H1 (cell line): Measurements from ENCODE around the gene DNM1L.

Experiments used
- NRF1 ChIP-seq: IDR thresholded peaks from 2 replicates; pipeline ENCODE4 v1.6.1; 2011; ENCODE audit warnings: mild to moderate bottlenecking, low read depth, low read length, improper control_type of control experiment
- POLR2AphosphoS5 ChIP-seq: IDR thresholded peaks from 2 replicates; pipeline ENCODE4 v1.6.1; 2011; ENCODE audit warnings: low read depth, low read length
- RAD21 ChIP-seq, 2 experiments: IDR thresholded peaks in 1 of 2; conservative IDR thresholded peaks in 1 of 2; 2 replicates each; pipeline ENCODE4 v1.6.1; 2011; ENCODE audit warnings: low read depth in 2 of 2, low read length in 2 of 2, improper control_type of control experiment in 1 of 2, inconsistent platforms in 1 of 2, mild to moderate bottlenecking in 1 of 2, moderate library complexity in 1 of 2
- TF ChIP-seq, protein P1 (sequence below): IDR thresholded peaks from 2 replicates; pipeline ENCODE4 v1.6.1; 2012; ENCODE audit warnings: low read length, inconsistent platforms
- TF ChIP-seq, protein P2 (sequence below), 3 experiments: IDR thresholded peaks; 1 replicate in 2 of 3; 2 replicates in 1 of 3; pipeline versions ENCODE4 v1.5.1 to v1.6.1; 2011; ENCODE audit warnings: low read length in 3 of 3, mild to moderate bottlenecking in 3 of 3, inconsistent platforms in 2 of 3, low read depth in 1 of 3, moderate library complexity in 1 of 3; ENCODE audit not compliant: insufficient read depth in 1 of 3; ENCODE audit errors: control extremely low read depth in 1 of 3

DNA sequence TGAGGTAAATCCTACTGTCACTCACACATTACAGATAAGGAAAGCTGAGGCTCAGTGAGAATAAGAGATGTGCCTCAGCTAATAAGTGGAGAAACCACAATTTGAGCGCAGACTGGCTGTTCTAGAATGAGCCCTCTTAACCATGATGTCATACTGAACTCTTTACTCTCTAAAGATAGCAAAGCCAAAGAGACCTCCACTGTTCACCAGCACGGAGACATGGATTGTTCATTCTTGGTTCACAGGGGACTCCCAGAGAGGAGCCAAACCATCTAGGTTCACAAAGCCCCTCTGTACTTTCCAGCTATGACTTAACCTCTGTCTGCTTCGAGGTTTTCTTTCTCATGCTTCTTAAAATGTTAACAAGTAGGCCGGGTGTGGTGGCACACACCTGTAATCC is 109.3 kb downstream of the DNM1L start:
- no peak for TF ChIP-seq NRF1
- TF ChIP-seq, protein P1, sequence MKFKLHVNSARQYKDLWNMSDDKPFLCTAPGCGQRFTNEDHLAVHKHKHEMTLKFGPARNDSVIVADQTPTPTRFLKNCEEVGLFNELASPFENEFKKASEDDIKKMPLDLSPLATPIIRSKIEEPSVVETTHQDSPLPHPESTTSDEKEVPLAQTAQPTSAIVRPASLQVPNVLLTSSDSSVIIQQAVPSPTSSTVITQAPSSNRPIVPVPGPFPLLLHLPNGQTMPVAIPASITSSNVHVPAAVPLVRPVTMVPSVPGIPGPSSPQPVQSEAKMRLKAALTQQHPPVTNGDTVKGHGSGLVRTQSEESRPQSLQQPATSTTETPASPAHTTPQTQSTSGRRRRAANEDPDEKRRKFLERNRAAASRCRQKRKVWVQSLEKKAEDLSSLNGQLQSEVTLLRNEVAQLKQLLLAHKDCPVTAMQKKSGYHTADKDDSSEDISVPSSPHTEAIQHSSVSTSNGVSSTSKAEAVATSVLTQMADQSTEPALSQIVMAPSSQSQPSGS = no peak
- no peak for TF ChIP-seq POLR2AphosphoS5
- TF ChIP-seq, protein P2, sequence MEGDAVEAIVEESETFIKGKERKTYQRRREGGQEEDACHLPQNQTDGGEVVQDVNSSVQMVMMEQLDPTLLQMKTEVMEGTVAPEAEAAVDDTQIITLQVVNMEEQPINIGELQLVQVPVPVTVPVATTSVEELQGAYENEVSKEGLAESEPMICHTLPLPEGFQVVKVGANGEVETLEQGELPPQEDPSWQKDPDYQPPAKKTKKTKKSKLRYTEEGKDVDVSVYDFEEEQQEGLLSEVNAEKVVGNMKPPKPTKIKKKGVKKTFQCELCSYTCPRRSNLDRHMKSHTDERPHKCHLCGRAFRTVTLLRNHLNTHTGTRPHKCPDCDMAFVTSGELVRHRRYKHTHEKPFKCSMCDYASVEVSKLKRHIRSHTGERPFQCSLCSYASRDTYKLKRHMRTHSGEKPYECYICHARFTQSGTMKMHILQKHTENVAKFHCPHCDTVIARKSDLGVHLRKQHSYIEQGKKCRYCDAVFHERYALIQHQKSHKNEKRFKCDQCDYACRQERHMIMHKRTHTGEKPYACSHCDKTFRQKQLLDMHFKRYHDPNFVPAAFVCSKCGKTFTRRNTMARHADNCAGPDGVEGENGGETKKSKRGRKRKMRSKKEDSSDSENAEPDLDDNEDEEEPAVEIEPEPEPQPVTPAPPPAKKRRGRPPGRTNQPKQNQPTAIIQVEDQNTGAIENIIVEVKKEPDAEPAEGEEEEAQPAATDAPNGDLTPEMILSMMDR (IDR thresholded peaks at IDR 0.05; ENCODE audit: control extremely low read depth in 1 of 3, insufficient read depth in 1 of 3, low read depth in 1 of 3, low read length in 3 of 3) = no peak
- no peak for TF ChIP-seq RAD21 (IDR thresholded peaks at IDR 0.05 in 1 of 2, conservative IDR thresholded peaks at IDR 0.05 in 1 of 2; ENCODE audit: low read depth in 2 of 2, low read length in 2 of 2)
